MCF 10A (cell line): Measurements from ENCODE around the gene RRP1B. TPM values are rescaled to one million over a fixed set of nuclear protein-coding genes. Genes with fewer than 3 reads are reported as not detected.

Source experiments
- BruUV-seq: library from RNA; stranded (reverse); fragments of 400-500 nt; replicated peaks from 2 replicates; lab custom pipeline; 2021; lab: Mats Ljungman, UMichigan
- CTCF ChIA-PET: fragments of 300-600 bp; sonication (Branson Sonifier 250); formaldehyde crosslinking; extraction: SDS; loops from one replicate; lab custom pipeline; 2021; ENCODE audit warnings: antibody characterized with exemption, inconsistent platforms; lab: Yijun Ruan, JAX
- POLR2A ChIA-PET: fragments of 300-600, 350-650 bp; sonication (Branson Sonifier 250); formaldehyde crosslinking; extraction: SDS; loops from one replicate; lab custom pipeline; 2020; ENCODE audit warnings: antibody characterized with exemption, inconsistent platforms; lab: Yijun Ruan, JAX
- DNase-seq: peaks from one replicate; pipeline ENCODE4 v3.0.0-alpha.2; 2018; ENCODE audit not compliant: unreplicated experiment
- H3K27ac Mint-ChIP-seq: one replicate; pipeline ENCODE4 v1.8.0; 2022; ENCODE audit warnings: mild to moderate bottlenecking, low read depth, mixed read lengths; ENCODE audit not compliant: unreplicated experiment
- H3K27me3 Mint-ChIP-seq: one replicate; pipeline ENCODE4 v1.8.0; 2022; ENCODE audit warnings: mixed read lengths; ENCODE audit not compliant: insufficient read depth, unreplicated experiment
- H3K36me3 Mint-ChIP-seq: one replicate; pipeline ENCODE4 v1.8.0; 2022; ENCODE audit warnings: mild to moderate bottlenecking, moderate library complexity, mixed read lengths; ENCODE audit not compliant: insufficient read depth, unreplicated experiment
- H3K4me1 Mint-ChIP-seq: one replicate; pipeline ENCODE4 v1.8.0; 2022; ENCODE audit warnings: mixed read lengths; ENCODE audit not compliant: insufficient read depth, unreplicated experiment
- H3K4me3 Mint-ChIP-seq: one replicate; pipeline ENCODE4 v1.8.0; 2022; ENCODE audit warnings: mild to moderate bottlenecking, moderate library complexity, mixed read lengths; ENCODE audit not compliant: unreplicated experiment
- H3K9me3 Mint-ChIP-seq: one replicate; pipeline ENCODE4 v1.8.0; 2022; ENCODE audit warnings: mixed read lengths; ENCODE audit not compliant: unreplicated experiment
- intact Hi-C: fragments of 100-400 bp; cut with micrococcal nuclease; formaldehyde crosslinking; loops from 2 replicates; pipeline ENCODE4 v1.14.1; 2022
- total RNA-seq: library from RNA; stranded (reverse); gene quantifications from 2 replicates; pipeline ENCODE4 v1.2.3, GENCODE V29; 2022
- TF ChIP-seq, protein P1 (sequence below): fragments of 200-600 bp; IDR thresholded peaks from one replicate; pipeline ENCODE4 v1.8.0; 2022; ENCODE audit warnings: antibody characterized with exemption, mild to moderate bottlenecking; ENCODE audit not compliant: unreplicated experiment

Gene RRP1B
- total RNA-seq, 1 experiment from 2014 or later = 39.8 TPM

DNA sequence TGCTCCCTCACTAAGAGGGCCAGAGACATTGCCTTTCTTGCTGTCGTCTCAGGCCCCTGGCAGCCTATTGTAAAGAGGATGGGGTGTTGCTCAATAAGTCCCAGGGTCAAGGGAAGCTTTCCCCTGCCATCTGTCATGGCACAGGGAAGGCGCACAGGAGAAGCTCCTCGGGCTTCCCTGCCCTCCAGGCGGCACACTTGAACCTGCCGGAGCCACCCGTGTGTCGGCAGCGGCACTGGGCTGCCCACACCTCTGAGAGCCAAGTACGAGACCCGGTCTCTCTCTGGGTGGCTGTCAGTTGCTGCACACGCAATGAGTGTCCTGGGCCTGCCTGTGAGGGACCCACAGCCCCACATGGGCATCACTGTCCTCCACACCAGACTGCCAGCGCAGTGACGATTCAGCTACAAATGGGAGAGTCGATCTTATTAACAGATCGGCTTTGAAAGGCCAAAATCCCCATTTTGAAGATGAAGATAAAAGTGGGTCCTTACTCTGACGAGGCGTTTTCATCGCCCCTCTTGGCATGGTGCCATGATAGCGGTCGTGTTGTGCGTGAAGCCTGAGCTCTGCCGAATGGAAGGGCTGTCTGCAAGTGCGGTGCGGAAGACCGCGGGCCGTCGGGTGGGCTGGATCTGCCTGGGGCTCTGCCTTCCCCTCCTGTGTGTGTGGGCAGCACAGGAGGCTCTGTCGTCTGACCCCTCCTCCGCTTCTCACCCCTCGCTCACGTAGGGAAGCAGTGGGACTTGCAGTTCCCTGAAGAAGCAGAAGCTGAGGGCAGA, 30.4 kb downstream of the RRP1B start:
- POLR2A ChIA-PET = interaction anchor here (1.0 kb wide), 1 partner anchor 11 kb away, joined by 4 read pairs; no protein-coding TSS in a partner anchor
- no peaks in the 10 kb centered on the region for H3K27me3 Mint-ChIP-seq

DNA sequence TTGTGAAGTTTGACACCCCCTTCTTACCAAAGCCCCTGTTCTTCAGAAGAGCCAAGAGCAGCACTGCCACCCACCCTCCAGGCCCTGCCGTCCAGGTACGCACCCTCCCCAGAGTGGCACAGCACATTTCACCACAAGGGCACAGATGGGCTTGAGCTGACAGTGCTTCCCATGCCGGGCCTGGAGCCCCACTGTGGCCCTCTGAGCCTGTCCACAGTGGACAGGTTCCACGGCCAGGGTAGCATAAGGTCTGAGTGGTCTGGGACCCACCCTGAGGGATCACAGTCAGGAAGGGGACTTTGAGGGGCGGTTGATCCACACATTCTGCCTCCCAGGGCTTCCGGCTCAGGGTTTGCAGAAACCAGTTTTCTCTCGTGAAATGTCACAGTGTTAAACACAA, 31.0 kb downstream of the RRP1B start:
- H3K27ac Mint-ChIP-seq = no peak overlapping the region

More for the DNA sequence above, 30.4 kb downstream of the RRP1B start:
- no peaks in the 10 kb centered on the region for H3K9me3 Mint-ChIP-seq
- H3K4me3 Mint-ChIP-seq = no peak overlapping the region
- CTCF ChIA-PET = no interaction called here
- TF ChIP-seq, protein P1, sequence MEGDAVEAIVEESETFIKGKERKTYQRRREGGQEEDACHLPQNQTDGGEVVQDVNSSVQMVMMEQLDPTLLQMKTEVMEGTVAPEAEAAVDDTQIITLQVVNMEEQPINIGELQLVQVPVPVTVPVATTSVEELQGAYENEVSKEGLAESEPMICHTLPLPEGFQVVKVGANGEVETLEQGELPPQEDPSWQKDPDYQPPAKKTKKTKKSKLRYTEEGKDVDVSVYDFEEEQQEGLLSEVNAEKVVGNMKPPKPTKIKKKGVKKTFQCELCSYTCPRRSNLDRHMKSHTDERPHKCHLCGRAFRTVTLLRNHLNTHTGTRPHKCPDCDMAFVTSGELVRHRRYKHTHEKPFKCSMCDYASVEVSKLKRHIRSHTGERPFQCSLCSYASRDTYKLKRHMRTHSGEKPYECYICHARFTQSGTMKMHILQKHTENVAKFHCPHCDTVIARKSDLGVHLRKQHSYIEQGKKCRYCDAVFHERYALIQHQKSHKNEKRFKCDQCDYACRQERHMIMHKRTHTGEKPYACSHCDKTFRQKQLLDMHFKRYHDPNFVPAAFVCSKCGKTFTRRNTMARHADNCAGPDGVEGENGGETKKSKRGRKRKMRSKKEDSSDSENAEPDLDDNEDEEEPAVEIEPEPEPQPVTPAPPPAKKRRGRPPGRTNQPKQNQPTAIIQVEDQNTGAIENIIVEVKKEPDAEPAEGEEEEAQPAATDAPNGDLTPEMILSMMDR = no peak
- no TSS peak for BruUV-seq
- H3K4me1 Mint-ChIP-seq = no peaks in the 10 kb centered on the region
- no peak for DNase-seq
- intact Hi-C loops = no loop called here
- H3K27ac Mint-ChIP-seq = no peak overlapping the region
- peaks cover 85% of the 10 kb centered on the region for H3K36me3 Mint-ChIP-seq

DNA sequence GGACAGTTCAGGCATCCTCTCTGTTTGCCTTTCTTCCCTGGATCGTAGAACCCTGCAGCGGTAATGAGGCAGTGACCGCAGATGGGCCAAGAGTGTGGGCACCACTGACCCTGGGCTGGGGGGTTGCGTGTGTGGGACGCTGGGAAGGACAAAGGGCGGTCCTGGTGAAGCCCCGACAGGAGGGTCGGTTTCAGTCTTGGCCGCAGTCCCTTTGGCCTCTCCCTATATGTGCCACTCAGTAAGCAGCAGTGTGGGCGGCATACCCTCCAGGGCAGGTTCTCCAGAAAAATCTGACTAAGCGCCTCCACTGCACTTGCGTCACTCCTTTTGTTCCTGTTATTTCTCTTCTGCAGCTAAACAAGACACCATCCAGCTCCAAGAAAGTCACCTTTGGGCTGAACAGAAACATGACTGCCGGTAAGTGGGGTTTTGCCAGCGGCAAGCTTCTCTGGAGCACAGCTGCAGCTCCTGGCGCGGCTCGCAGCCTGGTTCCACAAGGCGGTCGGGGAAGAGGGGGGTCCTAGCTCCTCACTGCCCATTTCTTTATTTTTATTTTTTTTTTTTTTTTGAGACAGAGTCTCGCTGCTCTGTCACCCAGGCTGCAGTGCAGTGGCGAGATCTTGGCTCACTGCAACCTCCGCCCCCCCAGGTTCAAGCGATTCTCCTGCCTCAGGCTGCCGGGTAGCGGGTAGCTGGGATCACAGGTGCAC, 31.9 kb downstream of the RRP1B start:
- Mint-ChIP-seq H3K36me3 (peaks cover 85% of the 10 kb centered on the region), H3K9me3 (no peaks in the 10 kb centered on the region), H3K27ac (no peak overlapping the region), H3K27me3 (no peaks in the 10 kb centered on the region), H3K4me1 (no peaks in the 10 kb centered on the region), H3K4me3 (no peak overlapping the region)
- DNase-seq = peak; percentile 73
- ChIA-PET CTCF (interaction anchor here (0.7 to 1.7 kb wide), 3 partner anchors 15 to 22 kb away, joined by 3 to 7 read pairs (median 3); no protein-coding TSS in a partner anchor), POLR2A (interaction anchor here (0.9 to 3.0 kb wide), 5 partner anchors 20 to 43 kb away, joined by 3 to 18 read pairs (median 4); partner anchors contain the start of gene PDXK)
- TF ChIP-seq, protein P1 = no peak
- no TSS peak for BruUV-seq
- intact Hi-C loops = no loop called here

More for the DNA sequence above, 31.0 kb downstream of the RRP1B start:
- intact Hi-C loops = no loop called here
- TF ChIP-seq, protein P1 = no peak
- ChIA-PET CTCF (interaction anchor here (1.7 kb wide), 1 partner anchor 14 kb away, joined by 7 read pairs; no protein-coding TSS in a partner anchor), POLR2A (interaction anchor here (1.0 kb wide), 1 partner anchor 11 kb away, joined by 4 read pairs; no protein-coding TSS in a partner anchor)
- no peak overlapping the region for H3K4me3 Mint-ChIP-seq
- no peak for DNase-seq
- no peaks in the 10 kb centered on the region for H3K9me3 Mint-ChIP-seq
- BruUV-seq = no TSS peak
- H3K36me3 Mint-ChIP-seq = peaks cover 85% of the 10 kb centered on the region
- H3K27me3 Mint-ChIP-seq = no peaks in the 10 kb centered on the region
- H3K4me1 Mint-ChIP-seq = no peaks in the 10 kb centered on the region

DNA sequence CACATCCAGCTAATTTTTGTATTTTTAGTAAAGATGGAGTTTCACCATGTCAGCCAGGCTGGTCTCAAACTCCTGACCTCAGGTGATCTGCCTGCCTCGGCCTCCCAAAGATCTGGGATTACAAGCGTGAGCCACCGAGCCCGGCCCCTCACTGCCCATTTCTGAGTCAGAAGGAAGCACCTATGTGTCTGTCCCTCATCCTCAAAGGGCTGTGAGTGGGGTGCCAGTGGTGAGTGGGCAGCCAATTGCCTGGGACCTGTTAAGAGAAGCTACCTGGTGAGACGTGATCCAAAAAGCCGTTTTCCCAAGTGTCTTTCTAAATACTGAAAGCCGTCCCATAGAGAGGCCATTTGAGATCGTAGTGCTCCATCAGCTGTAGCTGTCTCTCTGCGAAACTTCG, 32.4 kb downstream of the RRP1B start:
- H3K27me3 Mint-ChIP-seq = no peaks in the 10 kb centered on the region
- POLR2A ChIA-PET = interaction anchor here (0.9 to 3.0 kb wide), 5 partner anchors 20 to 54 kb away, joined by 3 to 18 read pairs (median 4); partner anchors contain the start of gene PDXK
- no peaks in the 10 kb centered on the region for H3K4me1 Mint-ChIP-seq

More for the DNA sequence above, 32.4 kb downstream of the RRP1B start:
- CTCF ChIA-PET = interaction anchor here (0.7 to 1.7 kb wide), 4 partner anchors 15 to 24 kb away, joined by 3 to 7 read pairs (median 3); no protein-coding TSS in a partner anchor
- Mint-ChIP-seq H3K4me3 (no peak overlapping the region), H3K9me3 (no peaks in the 10 kb centered on the region), H3K36me3 (peaks cover 85% of the 10 kb centered on the region), H3K27ac (no peak overlapping the region)
- intact Hi-C loops = no loop called here
- TF ChIP-seq, protein P1 = no peak
- DNase-seq = no peak
- BruUV-seq = no TSS peak
